Tibial artery (tissue), 4 donors: ENCODE measurements around the gene GIMAP8.

Source experiments
- DNase-seq, 2 donors: peaks; one replicate each; pipeline ENCODE4 v3.0.0-alpha.2; 2019
- H3K27ac ChIP-seq, 2 donors: fragments of 200-600 bp; sonication (generic) in 1 of 2; 1 replicate in 1 of 2; 2 replicates in 1 of 2; pipeline ENCODE4 v1.5.1; 2018 to 2019; ENCODE audit warnings: mild to moderate bottlenecking in 1 of 2
- H3K27me3 ChIP-seq, 2 donors: fragments of 200-600 bp; sonication (generic) in 1 of 2; one replicate each; pipeline versions ENCODE4 v1.5.1 to v1.6.0; 2016 to 2019
- H3K36me3 ChIP-seq, 3 donors: fragments of 200-600 bp; sonication (generic) in 2 of 3; one replicate each; pipeline ENCODE4 v1.5.1; 2016 to 2019; ENCODE audit warnings: mild to moderate bottlenecking in 2 of 3
- H3K4me1 ChIP-seq, 4 donors: fragments of 200-600 bp; sonication (generic) in 2 of 4; 1 replicate in 3 of 4; 2 replicates in 1 of 4; pipeline ENCODE4 v1.5.1; 2016 to 2019
- H3K4me3 ChIP-seq, 2 donors: fragments of 200-600 bp; sonication (generic) in 1 of 2; 1 replicate in 1 of 2; 2 replicates in 1 of 2; pipeline ENCODE4 v1.5.1; 2018 to 2019; ENCODE audit warnings: mild to moderate bottlenecking in 2 of 2
- H3K9me3 ChIP-seq, 3 donors: fragments of 200-600 bp; sonication (generic) in 1 of 3; one replicate each; pipeline ENCODE4 v1.5.1; 2016 to 2019
- CTCF ChIP-seq, 2 experiments: fragments of 200-600 bp in 1 of 2; fragments of 450-650 bp in 1 of 2; IDR thresholded peaks; one replicate each; pipeline ENCODE4 v1.5.1; 2017 to 2019; ENCODE audit warnings: antibody characterized with exemption in 2 of 2, mild to moderate bottlenecking in 1 of 2, moderate library complexity in 1 of 2
- intact Hi-C: fragments of 100-400 bp; cut with DNase I; formaldehyde crosslinking; loops from one replicate; pipeline ENCODE4 v1.15.0; 2023; ENCODE audit warnings: low total_unique reads

Gene GIMAP8

DNA sequence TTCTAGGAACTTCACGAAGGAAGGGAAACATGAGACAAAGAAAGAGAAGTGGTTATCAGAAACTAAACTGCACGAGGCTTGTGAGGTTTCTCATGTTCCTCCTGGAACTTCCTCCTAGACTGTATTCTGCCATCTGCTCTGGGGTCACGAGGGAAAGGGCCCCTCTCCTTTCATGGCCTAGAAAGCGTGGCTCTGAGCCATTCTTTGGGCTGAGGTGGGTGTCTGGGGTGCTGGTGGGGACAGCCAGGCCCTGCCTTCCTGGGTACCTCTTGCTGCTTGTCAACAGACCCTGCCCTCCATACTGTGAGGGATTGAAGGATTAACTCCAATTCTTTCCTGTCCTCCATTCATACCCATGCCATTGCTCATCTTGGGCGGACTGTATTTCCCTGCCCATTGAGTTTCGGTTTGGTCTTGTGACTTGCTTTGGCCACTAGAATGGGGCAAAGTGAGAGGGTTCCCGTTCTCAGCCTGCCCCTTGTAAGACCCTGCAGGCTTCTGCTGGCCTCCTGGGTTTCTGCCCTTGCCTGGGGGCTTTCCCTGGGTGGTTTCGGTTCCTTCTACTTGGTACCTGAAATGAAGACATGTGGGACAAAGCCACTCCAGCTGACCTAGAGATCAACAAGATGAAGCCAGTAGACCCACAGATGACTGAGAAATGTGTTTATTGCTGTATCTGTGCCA, 14.9 kb upstream of the GIMAP8 start:
- TF ChIP-seq CTCF (IDR thresholded peaks at IDR 0.05) = no peak
- no peaks in the 10 kb centered on the region for H3K4me1 ChIP-seq
- H3K27me3 ChIP-seq = peaks cover 0 to 5% of the 10 kb centered on the region in 2 donors
- intact Hi-C loops = no loop called here
- H3K27ac ChIP-seq = no peak overlapping the region
- H3K9me3 ChIP-seq = no peaks in the 10 kb centered on the region
- H3K36me3 ChIP-seq = no peaks in the 10 kb centered on the region
- no peak overlapping the region for H3K4me3 ChIP-seq
- peak in 1 of 2 donors; percentile 47 for DNase-seq

GRCh38 chr7:150439967-150440366, 10.5 kb upstream of the GIMAP8 start:
- peaks cover 0 to 8% of the 10 kb centered on the region in 2 donors for H3K27me3 ChIP-seq
- H3K4me3 ChIP-seq = no peak overlapping the region
- intact Hi-C loops = no loop called here
- no peaks in the 10 kb centered on the region for H3K36me3 ChIP-seq
- no peak for DNase-seq
- H3K4me1 ChIP-seq = no peaks in the 10 kb centered on the region
- TF ChIP-seq CTCF (IDR thresholded peaks at IDR 0.05) = no peak
- H3K27ac ChIP-seq = no peak overlapping the region
- H3K9me3 ChIP-seq = peaks cover 0 to 12% (median 12%) of the 10 kb centered on the region in 3 donors

- no peak for DNase-seq
- H3K9me3 ChIP-seq = peaks cover 0 to 12% (median 12%) of the 10 kb centered on the region in 3 donors
- intact Hi-C loops = no loop called here
- H3K27me3 ChIP-seq = peaks cover 0 to 8% of the 10 kb centered on the region in 2 donors
- no peak for TF ChIP-seq CTCF (IDR thresholded peaks at IDR 0.05)
- no peaks in the 10 kb centered on the region for H3K4me1 ChIP-seq
- no peak overlapping the region for H3K4me3 ChIP-seq
- no peak overlapping the region for H3K27ac ChIP-seq
- H3K36me3 ChIP-seq = no peaks in the 10 kb centered on the region
Observed at GRCh38 chr7:150441524-150441923, 8.9 kb upstream of the GIMAP8 start.

GRCh38 chr7:150442811-150443210, 7.6 kb upstream of the GIMAP8 start:
- Histone ChIP-seq H3K27me3 (peaks cover 0 to 8% of the 10 kb centered on the region in 2 donors), H3K9me3 (peaks cover 0 to 12% (median 12%) of the 10 kb centered on the region in 3 donors), H3K4me1 (peaks cover 0 to 4% (median 0%) of the 10 kb centered on the region in 4 donors), H3K36me3 (no peaks in the 10 kb centered on the region), H3K4me3 (no peak overlapping the region), H3K27ac (no peak overlapping the region)
- intact Hi-C loops = no loop called here
- TF ChIP-seq CTCF (IDR thresholded peaks at IDR 0.05) = no peak
- DNase-seq = no peak

DNA sequence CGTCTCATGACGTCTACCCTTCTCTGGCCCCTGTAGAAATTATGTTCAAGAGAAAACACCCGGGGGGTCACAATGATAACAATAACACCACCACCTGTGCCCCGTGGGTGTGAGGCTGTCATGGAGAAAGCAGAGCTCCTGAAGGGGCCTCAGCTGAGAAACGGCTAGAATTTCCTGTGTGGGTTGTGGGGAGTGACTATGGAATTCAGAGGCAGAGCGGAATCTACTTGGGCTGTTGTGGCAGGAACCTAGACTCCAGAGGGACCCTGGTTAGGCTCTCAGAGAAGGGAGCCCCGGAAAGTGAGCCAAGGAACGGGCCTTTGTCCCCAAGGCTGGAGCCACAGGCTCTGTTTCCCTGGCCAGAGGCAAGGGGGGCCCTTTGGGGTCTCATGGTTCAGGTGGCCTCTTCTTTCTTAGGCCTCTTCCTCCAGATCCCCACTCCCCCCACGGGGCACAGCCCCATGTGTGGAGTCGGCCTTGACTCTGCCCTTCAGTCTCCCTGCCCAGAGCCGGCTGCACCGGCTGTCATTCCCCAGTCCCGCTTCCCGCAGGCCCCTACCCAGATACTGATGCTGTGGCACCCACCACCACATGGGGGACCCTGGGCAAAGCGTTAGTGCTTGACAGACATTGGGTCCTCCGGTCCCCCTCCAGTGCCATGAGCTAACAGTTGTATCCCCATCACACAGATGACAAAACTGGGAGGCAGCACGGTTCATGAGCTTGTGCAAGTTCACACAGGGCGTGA, 6.5 kb upstream of the GIMAP8 start:
- Histone ChIP-seq H3K4me1 (peaks cover 0 to 4% (median 0%) of the 10 kb centered on the region in 4 donors), H3K27ac (no peak overlapping the region), H3K9me3 (peaks cover 0 to 12% (median 12%) of the 10 kb centered on the region in 3 donors), H3K27me3 (peaks cover 0 to 14% of the 10 kb centered on the region in 2 donors), H3K36me3 (no peaks in the 10 kb centered on the region), H3K4me3 (no peak overlapping the region)
- no peak for TF ChIP-seq CTCF (IDR thresholded peaks at IDR 0.05)
- intact Hi-C loops = no loop called here
- no peak for DNase-seq
